ENCODE measurements around the gene IFI27L1. TPM values are rescaled to one million over a fixed set of nuclear protein-coding genes. Genes with fewer than 3 reads are reported as not detected.

Gene IFI27L1
- 100 to 1,000 TPM in 1 of 2 donors, 10 to 100 TPM in 1; 11.1 to 138 TPM for total RNA-seq

DNA sequence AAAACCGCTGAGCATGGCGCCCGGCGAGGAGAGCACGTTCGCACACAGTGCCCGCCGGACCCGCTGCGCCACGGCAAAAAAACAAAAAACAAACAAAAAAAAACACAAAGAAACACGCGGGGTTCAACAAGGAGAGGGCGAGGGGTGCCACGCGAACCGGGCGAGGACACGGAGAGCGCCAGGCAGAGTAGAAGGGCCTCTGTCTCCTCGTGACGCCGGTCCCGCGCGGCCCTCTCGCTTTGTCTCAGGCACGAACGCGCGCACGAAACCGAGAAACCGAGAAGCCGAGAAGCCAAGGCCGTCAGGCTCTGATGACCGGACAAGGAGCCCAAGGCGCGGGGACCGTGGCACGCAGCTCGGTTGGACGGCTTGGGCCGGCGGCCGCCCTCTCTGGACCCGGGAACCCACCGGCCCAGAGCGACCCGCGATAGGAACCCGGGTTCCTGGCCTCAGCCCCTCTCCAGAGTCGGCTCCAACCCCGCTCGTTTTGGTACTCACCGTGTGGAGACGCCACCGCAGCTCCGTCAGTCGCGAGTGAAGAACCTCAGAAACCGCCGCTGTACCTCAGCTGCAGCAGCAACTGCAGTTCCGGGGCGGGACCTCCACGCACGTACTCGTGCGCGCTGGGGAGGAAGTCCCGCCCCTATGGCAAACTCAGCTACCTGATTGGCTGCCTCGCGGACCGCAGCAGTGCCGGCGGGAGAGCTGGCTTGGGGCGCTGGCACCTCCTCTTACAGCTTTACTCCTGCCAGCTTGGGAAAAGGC is at the start of gene IFI27L1, which contains the start of gene DDX24:
IFI27L1 (plus strand) TSS at position 690 of the 765 bp plus-strand sequence. CDS start 15,628 bp downstream, outside the sequence.
DDX24 (minus strand) TSS at position 582 of the 765 bp plus-strand sequence. CDS start 1,460 bp downstream, outside the sequence.
- Histone ChIP-seq H3K27me3 (replicated peaks; ENCODE audit: insufficient read depth) (no peaks in the 10 kb centered on the region), H3K36me3 (no peaks in the 10 kb centered on the region), H3K9me3 (no peaks in the 10 kb centered on the region), H3K27ac (peak within 1 kb of the TSS; percentile 87 to 88), H3K4me3 (peak within 1 kb of the TSS; percentile 93 to 96), H3K4me1 (replicated peaks) (peaks cover 16% of the 10 kb centered on the region)
- intact Hi-C loops (cut with DNase I) = loop anchor here (5.0 kb wide), 1 partner anchor 46 kb away; the partner anchor contains the start of gene IFI27L2
- TF ChIP-seq POLR2A (IDR thresholded peaks at IDR 0.05) = peak; percentile 98
- peak in 1 of 4 experiments; percentile 10 for TF ChIP-seq CTCF (IDR thresholded peaks at IDR 0.05)
- TF ChIP-seq POLR2AphosphoS5 (IDR thresholded peaks at IDR 0.05) = peak; percentile 97
- peak; percentile 97 for DNase-seq (ENCODE audit: low spot score)
- WGBS = under 1% methylated on average over 77 of the region's 77 CpGs

DNA sequence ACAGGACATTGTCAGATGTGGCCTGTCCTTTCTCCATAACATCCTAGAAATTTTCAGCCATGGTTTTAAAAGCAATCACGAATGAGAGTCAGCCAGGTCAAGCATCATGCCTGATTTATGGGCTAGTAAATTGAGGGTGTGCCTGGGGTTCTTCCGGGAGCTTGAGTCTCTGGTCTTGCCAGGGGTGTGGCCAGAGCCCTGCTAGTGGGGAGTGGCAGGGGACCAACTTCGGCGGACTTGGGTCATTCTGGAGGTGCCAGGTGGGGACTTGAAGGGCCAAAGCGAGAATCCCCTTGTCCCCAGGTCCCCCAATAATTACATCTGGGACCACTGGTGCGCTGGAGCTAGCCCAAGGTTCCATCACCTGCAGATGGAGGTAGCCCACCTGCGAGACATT is 49.2 kb upstream of the IFI27L1 start:
- WGBS = 65% methylated on average over 7 of the region's 7 CpGs
- H3K4me1 ChIP-seq (replicated peaks) = no peaks in the 10 kb centered on the region
- no peak for TF ChIP-seq POLR2A (IDR thresholded peaks at IDR 0.05)
- no peak for TF ChIP-seq CTCF (IDR thresholded peaks at IDR 0.05)
- TF ChIP-seq POLR2AphosphoS5 (IDR thresholded peaks at IDR 0.05) = no peak
- H3K36me3 ChIP-seq = no peaks in the 10 kb centered on the region
- intact Hi-C loops (cut with DNase I) = no loop called here
- no peak for DNase-seq (ENCODE audit: low spot score)
- H3K4me3 ChIP-seq = no peak overlapping the region
- H3K9me3 ChIP-seq = no peaks in the 10 kb centered on the region
- H3K27ac ChIP-seq = no peak overlapping the region
- no peaks in the 10 kb centered on the region for H3K27me3 ChIP-seq (replicated peaks; ENCODE audit: insufficient read depth)

GRCh38 chr14:94034886-94035285 is 46.2 kb upstream of the IFI27L1 start:
- H3K4me3 ChIP-seq = no peak overlapping the region
- no peaks in the 10 kb centered on the region for H3K36me3 ChIP-seq
- TF ChIP-seq CTCF (IDR thresholded peaks at IDR 0.05) = no peak
- no peak for TF ChIP-seq POLR2AphosphoS5 (IDR thresholded peaks at IDR 0.05)
- TF ChIP-seq POLR2A (IDR thresholded peaks at IDR 0.05) = no peak
- 85% methylated on average over 3 of the region's 3 CpGs for WGBS
- no peak overlapping the region for H3K27ac ChIP-seq
- H3K27me3 ChIP-seq (replicated peaks; ENCODE audit: insufficient read depth) = no peaks in the 10 kb centered on the region
- intact Hi-C loops (cut with DNase I) = no loop called here
- no peak for DNase-seq (ENCODE audit: low spot score)
- H3K9me3 ChIP-seq = no peaks in the 10 kb centered on the region
- H3K4me1 ChIP-seq (replicated peaks) = no peaks in the 10 kb centered on the region

GRCh38 chr14:94036313-94037167 is 44.6 kb upstream of the IFI27L1 start:
- peak; percentile 45 for DNase-seq (ENCODE audit: low spot score)
- intact Hi-C loops (cut with DNase I) = loop anchor here (2.0 kb wide), 1 partner anchor 100 kb away; no protein-coding TSS in a partner anchor
- H3K9me3 ChIP-seq = no peaks in the 10 kb centered on the region
- no peaks in the 10 kb centered on the region for H3K27me3 ChIP-seq (replicated peaks; ENCODE audit: insufficient read depth)
- H3K36me3 ChIP-seq = no peaks in the 10 kb centered on the region
- TF ChIP-seq POLR2A (IDR thresholded peaks at IDR 0.05) = no peak
- peak; percentile 43 to 79 (median 73) for TF ChIP-seq CTCF (IDR thresholded peaks at IDR 0.05)
- no peak overlapping the region for H3K4me3 ChIP-seq
- 46% methylated on average over 12 of the region's 12 CpGs for WGBS
- H3K4me1 ChIP-seq (replicated peaks) = no peaks in the 10 kb centered on the region
- H3K27ac ChIP-seq = no peak overlapping the region
